Stimulated activated CD8-positive, alpha-beta memory T cell treated with anti-CD3 and anti-CD28 coated beads, Interleukin-4, amount 100 ng/mL, for 24 hours (primary cell): ENCODE data around the gene CNTN4.

Experiments
- DNase-seq: peaks from one replicate; pipeline ENCODE4 v3.0.0-alpha.2; 2020; ENCODE audit warnings: low read depth

Gene CNTN4

GRCh38 chr3:3064297-3064696, 965.6 kb downstream of the CNTN4 start:
- DNase-seq: no peak

GRCh38 chr3:3065876-3066275, 967.2 kb downstream of the CNTN4 start:
- DNase-seq: no peak

- DNase-seq: no peak
Observed at GRCh38 chr3:3066378-3066777, 967.7 kb downstream of the CNTN4 start.

GRCh38 chr3:3066910-3067309, 968.2 kb downstream of the CNTN4 start:
- no peak for DNase-seq

GRCh38 chr3:3068358-3068881, 969.8 kb downstream of the CNTN4 start:
- no peak for DNase-seq

GRCh38 chr3:3069723-3070122, 971.1 kb downstream of the CNTN4 start:
- DNase-seq: no peak

- no peak for DNase-seq
Observed at GRCh38 chr3:3071136-3071535, 972.5 kb downstream of the CNTN4 start.

- DNase-seq: no peak
Observed at GRCh38 chr3:3074551-3075257, 976.0 kb downstream of the CNTN4 start.

GRCh38 chr3:3080309-3080708, 981.6 kb downstream of the CNTN4 start:
- no peak for DNase-seq

GRCh38 chr3:3081381-3082233, 982.9 kb downstream of the CNTN4 start:
- no peak for DNase-seq

GRCh38 chr3:3082234-3082924, 983.7 kb downstream of the CNTN4 start:
- DNase-seq: no peak

GRCh38 chr3:3084890-3085289, 986.2 kb downstream of the CNTN4 start:
- no peak for DNase-seq

- DNase-seq: no peak
Observed at GRCh38 chr3:3085782-3086181, 987.1 kb downstream of the CNTN4 start.

- no peak for DNase-seq
Observed at GRCh38 chr3:3086239-3086638, 987.6 kb downstream of the CNTN4 start.

GRCh38 chr3:3087279-3087678, 988.6 kb downstream of the CNTN4 start:
- DNase-seq: no peak

- no peak for DNase-seq
Observed at GRCh38 chr3:3087716-3088465, 989.2 kb downstream of the CNTN4 start.

- no peak for DNase-seq
Observed at GRCh38 chr3:3089017-3089416, 990.4 kb downstream of the CNTN4 start.

GRCh38 chr3:3097958-3098357, 999.3 kb downstream of the CNTN4 start:
- no peak for DNase-seq

GRCh38 chr3:3101660-3102458, 1003.2 kb downstream of the CNTN4 start:
- DNase-seq: no peak

- no peak for DNase-seq
Observed at GRCh38 chr3:3102751-3103150, 1004.1 kb downstream of the CNTN4 start.

- no peak for DNase-seq
Observed at GRCh38 chr3:3105246-3105645, 1006.6 kb downstream of the CNTN4 start.
